HuH-7.5 (cell line): ENCODE results near the gene ATP9B.
"Not testable (repeated sequence)": the region's sequence is repeated elsewhere in the genome, so short reads cannot be mapped to it uniquely, and the experiment has no call there.

Experiments used
- DNase-seq: peaks from one replicate; pipeline ENCODE4 v3.0.0; 2011; ENCODE audit warnings: low spot score

ATP9B gene

GRCh38 chr18:79285191-79285590, 216.0 kb downstream of the ATP9B start:
- not testable (repeated sequence) for DNase-seq

- DNase-seq: not testable (repeated sequence)
Measured at GRCh38 chr18:79290409-79290808, 221.2 kb downstream of the ATP9B start.

GRCh38 chr18:79290876-79291275, 221.7 kb downstream of the ATP9B start:
- no peak for DNase-seq

- DNase-seq: no peak
Measured at GRCh38 chr18:79294235-79294634, 225.0 kb downstream of the ATP9B start.

- DNase-seq: no peak
Measured at GRCh38 chr18:79299272-79299671, 230.1 kb downstream of the ATP9B start.

GRCh38 chr18:79299711-79300110, 230.5 kb downstream of the ATP9B start:
- DNase-seq: no peak

- no peak for DNase-seq
Measured at GRCh38 chr18:79300413-79300812, 231.2 kb downstream of the ATP9B start.

- no peak for DNase-seq
Measured at GRCh38 chr18:79302120-79302519, 232.9 kb downstream of the ATP9B start.

- no peak for DNase-seq
Measured at GRCh38 chr18:79305911-79306310, 236.7 kb downstream of the ATP9B start.

- DNase-seq: no peak
Measured at GRCh38 chr18:79309614-79310358, 240.6 kb downstream of the ATP9B start.

- DNase-seq: no peak
Measured at GRCh38 chr18:79314838-79315388, 245.7 kb downstream of the ATP9B start.

- no peak for DNase-seq
Measured at GRCh38 chr18:79315596-79315995, 246.4 kb downstream of the ATP9B start.

- no peak for DNase-seq
Measured at GRCh38 chr18:79317703-79318102, 248.5 kb downstream of the ATP9B start.

GRCh38 chr18:79318142-79318673, 249.0 kb downstream of the ATP9B start:
- DNase-seq: no peak

- DNase-seq: no peak
Measured at GRCh38 chr18:79320216-79320850, 251.1 kb downstream of the ATP9B start.

- no peak for DNase-seq
Measured at GRCh38 chr18:79321625-79322405, 252.6 kb downstream of the ATP9B start.

GRCh38 chr18:79322441-79322840, 253.2 kb downstream of the ATP9B start:
- no peak for DNase-seq

- no peak for DNase-seq
Measured at GRCh38 chr18:79323471-79323870, 254.3 kb downstream of the ATP9B start.

- no peak for DNase-seq
Measured at GRCh38 chr18:79326413-79327198, 257.4 kb downstream of the ATP9B start.

- no peak for DNase-seq
Measured at GRCh38 chr18:79327199-79327721, 258.1 kb downstream of the ATP9B start.

GRCh38 chr18:79327915-79328314, 258.7 kb downstream of the ATP9B start:
- not testable (repeated sequence) for DNase-seq
